Keratinocyte (primary cell): ENCODE data around the gene CLIC3. TPM values are rescaled to one million over a fixed set of nuclear protein-coding genes. Genes with fewer than 3 reads are reported as not detected.

Experiments used
- DNase-seq: peaks from one replicate; pipeline ENCODE4 v3.0.0-alpha.2; 2011; ENCODE audit warnings: low read depth, missing footprints, low spot score
- FAIRE-seq: peaks from 2 replicates; lab custom pipeline; 2011; peaks lifted over from hg19 to GRCh38; lab: Jason Lieb, UNC
- H2AFZ ChIP-seq: 2 replicates; pipeline ENCODE4 v1.6.0; 2012; ENCODE audit warnings: low read length, control low read depth, inconsistent platforms; ENCODE audit not compliant: control insufficient read depth
- H3K27ac ChIP-seq: 2 replicates; pipeline ENCODE4 v1.5.1; 2011; ENCODE audit warnings: low read length; ENCODE audit not compliant: control insufficient read depth, insufficient read depth
- H3K27me3 ChIP-seq: 3 replicates; pipeline ENCODE4 v1.6.0; 2011; ENCODE audit warnings: low read length; ENCODE audit not compliant: control insufficient read depth, insufficient read depth; ENCODE audit errors: extremely low read depth
- H3K36me3 ChIP-seq, 2 experiments: 2 replicates in 1 of 2; 3 replicates in 1 of 2; pipeline ENCODE4 v1.5.1; 2011; ENCODE audit warnings: low read length in 2 of 2, mild to moderate bottlenecking in 1 of 2; ENCODE audit not compliant: control insufficient read depth in 2 of 2, insufficient read depth in 2 of 2; ENCODE audit errors: extremely low read depth in 1 of 2
- H3K4me1 ChIP-seq: 3 replicates; pipeline ENCODE4 v1.5.1; 2011; ENCODE audit warnings: low read length; ENCODE audit not compliant: control insufficient read depth, insufficient read depth; ENCODE audit errors: extremely low read depth
- H3K4me2 ChIP-seq: 3 replicates; pipeline ENCODE4 v1.6.0; 2011; ENCODE audit warnings: low read depth, low read length; ENCODE audit not compliant: control insufficient read depth, insufficient read depth; ENCODE audit errors: extremely low read depth
- H3K4me3 ChIP-seq, 3 experiments: fragments of 200-600 bp in 1 of 3; sonication (generic) in 1 of 3; 2 replicates in 2 of 3; 3 replicates in 1 of 3; pipeline ENCODE4 v1.5.1; 2011 to 2016; ENCODE audit warnings: low read length in 3 of 3, mild to moderate bottlenecking in 3 of 3, control low read depth in 2 of 3, inconsistent platforms in 1 of 3, low read depth in 1 of 3, mixed read lengths in 1 of 3, mixed run types in 1 of 3, moderate library complexity in 1 of 3; ENCODE audit not compliant: control insufficient read depth in 2 of 3, insufficient read depth in 2 of 3; ENCODE audit errors: extremely low read depth in 1 of 3
- H3K79me2 ChIP-seq: 2 replicates; pipeline ENCODE4 v1.6.0; 2012; ENCODE audit warnings: low read length; ENCODE audit not compliant: control insufficient read depth, insufficient read depth
- H3K9ac ChIP-seq: 3 replicates; pipeline ENCODE4 v1.6.0; 2011; ENCODE audit warnings: low read length; ENCODE audit not compliant: control insufficient read depth, insufficient read depth; ENCODE audit errors: extremely low read depth
- H3K9me1 ChIP-seq: 3 replicates; pipeline ENCODE4 v1.6.0; 2011; ENCODE audit warnings: low read length; ENCODE audit not compliant: control insufficient read depth, insufficient read depth; ENCODE audit errors: extremely low read depth
- H3K9me3 ChIP-seq: 2 replicates; pipeline ENCODE4 v1.5.1; 2012; ENCODE audit warnings: low read depth, low read length; ENCODE audit not compliant: control insufficient read depth
- H4K20me1 ChIP-seq: 3 replicates; pipeline ENCODE4 v1.6.0; 2011; ENCODE audit warnings: low read length; ENCODE audit not compliant: control insufficient read depth, insufficient read depth; ENCODE audit errors: extremely low read depth
- CTCF ChIP-seq, 3 experiments: IDR thresholded peaks in 1 of 3; conservative IDR thresholded peaks in 1 of 3; optimal IDR thresholded peaks in 1 of 3; 2 replicates in 2 of 3; 3 replicates in 1 of 3; pipeline versions ENCODE3 to v1.5.1; 2011; ENCODE audit warnings: low read length in 3 of 3, mild to moderate bottlenecking in 3 of 3, moderate library complexity in 2 of 3, control low read depth in 1 of 3, inconsistent platforms in 1 of 3; ENCODE audit not compliant: insufficient read depth in 2 of 3; ENCODE audit errors: extremely low read depth in 1 of 3
- EZH2 ChIP-seq: IDR thresholded peaks from one replicate; pipeline ENCODE4 v1.6.1; 2012; ENCODE audit warnings: inconsistent platforms, mild to moderate bottlenecking, low read length, moderate library complexity
- dilution Hi-C: fragments of 300-500 bp; cut with MboI; formaldehyde crosslinking; loops from one replicate; pipeline ENCODE4 v1.7.0; 2020; ENCODE audit warnings: low sequenced_read_pairs; ENCODE audit not compliant: extremely low pct_ligation_motif_present
- polyA plus RNA-seq, 5 experiments: library from polyadenylated mRNA; depleted of rRNA in 3 of 5; stranded (reverse) in 3 of 5; stranded (forward) in 1 of 5; unstranded in 1 of 5; fragments of >200 nt; gene quantifications; 1 replicate in 1 of 5; 2 replicates in 3 of 5; 3 replicates in 1 of 5; pipeline versions ENCODE4 v1.2.1 to v1.2.3, GENCODE V29; 2011 to 2012; ENCODE audit warnings: missing spikeins in 2 of 5, low read depth in 1 of 5, low replicate concordance in 1 of 5

The CLIC3 gene
- polyA plus RNA-seq, 1 donor (not counting 4 experiments of a cell fraction or from before 2014, with no cell fraction given) = 5.5 TPM

DNA sequence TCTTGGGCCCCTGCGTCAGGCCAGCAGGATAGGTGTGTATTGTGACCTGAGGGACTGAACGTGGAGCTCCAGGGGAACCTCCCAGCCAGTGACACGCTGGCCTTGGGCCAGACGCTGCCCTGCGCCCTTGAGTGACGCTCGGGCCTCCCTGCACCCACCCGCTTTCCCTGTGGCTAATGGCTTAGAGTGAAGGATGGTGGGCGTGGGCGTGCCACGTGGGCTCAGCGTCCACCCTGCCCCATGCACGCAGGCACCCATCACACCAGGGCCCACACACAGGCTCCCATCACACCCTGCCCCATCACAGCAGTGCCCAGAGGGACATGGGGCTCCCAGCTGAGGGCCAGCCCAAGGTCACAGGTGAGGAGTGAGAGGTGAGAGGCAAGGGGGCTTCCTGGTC, 40.7 kb upstream of the CLIC3 start:
- H3K9ac ChIP-seq = no peak overlapping the region
- no peak overlapping the region for H2AFZ ChIP-seq
- no peak overlapping the region for H3K4me2 ChIP-seq
- no peaks in the 10 kb centered on the region for H3K79me2 ChIP-seq
- TF ChIP-seq EZH2 = no peak
- TF ChIP-seq CTCF (optimal IDR thresholded peaks at IDR 0.05 in 1 of 3, IDR thresholded peaks at IDR 0.05 in 1 of 3, conservative IDR thresholded peaks at IDR 0.05 in 1 of 3; ENCODE audit: extremely low read depth in 1 of 3, insufficient read depth in 2 of 3, low read length in 3 of 3) = no peak
- no peaks in the 10 kb centered on the region for H3K27me3 ChIP-seq
- H3K4me1 ChIP-seq = peaks cover 3% of the 10 kb centered on the region
- H3K9me1 ChIP-seq = no peaks in the 10 kb centered on the region
- no peaks in the 10 kb centered on the region for H3K9me3 ChIP-seq
- FAIRE-seq (no peak), DNase-seq (no peak)
- dilution Hi-C loops = no loop called here
- peaks cover 0 to 4% of the 10 kb centered on the region in 2 experiments for H3K36me3 ChIP-seq
- no peak overlapping the region for H3K4me3 ChIP-seq
- no peaks in the 10 kb centered on the region for H4K20me1 ChIP-seq
- no peak overlapping the region for H3K27ac ChIP-seq

DNA sequence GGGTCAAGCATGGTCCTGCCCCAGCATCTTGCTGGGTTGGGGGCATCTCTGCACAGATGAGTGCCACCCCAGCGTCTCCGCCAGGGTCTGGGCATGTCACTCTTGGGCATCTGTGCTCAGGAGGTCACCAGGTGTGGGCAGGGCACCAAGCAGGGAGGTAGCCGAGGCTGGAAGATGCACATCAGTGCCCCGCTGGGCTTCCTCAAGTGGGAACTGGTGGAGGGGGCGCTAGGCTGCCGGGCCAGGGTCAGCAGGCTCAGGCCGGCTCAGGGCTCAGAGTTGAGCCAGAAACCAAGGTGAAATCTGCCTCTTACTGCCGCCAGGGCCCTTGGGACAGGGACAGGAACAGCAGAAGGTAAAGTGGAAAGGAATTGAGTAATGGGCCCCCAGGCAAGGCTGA, 39.6 kb upstream of the CLIC3 start:
- Histone ChIP-seq H3K4me1 (peaks cover 3% of the 10 kb centered on the region), H4K20me1 (no peaks in the 10 kb centered on the region), H2AFZ (no peak overlapping the region), H3K4me2 (no peak overlapping the region), H3K36me3 (peaks cover 0 to 4% of the 10 kb centered on the region in 2 experiments), H3K27ac (no peak overlapping the region), H3K27me3 (no peaks in the 10 kb centered on the region), H3K9me3 (no peaks in the 10 kb centered on the region), H3K9ac (no peak overlapping the region), H3K79me2 (no peaks in the 10 kb centered on the region), H3K9me1 (no peaks in the 10 kb centered on the region), H3K4me3 (no peak overlapping the region)
- dilution Hi-C loops = no loop called here
- DNase-seq = no peak
- TF ChIP-seq EZH2 (no peak), CTCF (optimal IDR thresholded peaks at IDR 0.05 in 1 of 3, IDR thresholded peaks at IDR 0.05 in 1 of 3, conservative IDR thresholded peaks at IDR 0.05 in 1 of 3; ENCODE audit: extremely low read depth in 1 of 3, insufficient read depth in 2 of 3, low read length in 3 of 3) (no peak)
- no peak for FAIRE-seq
